Sigmoid colon (tissue), 3 donors: ENCODE measurements around the gene PTGER1.

Source experiments
- CTCF ChIP-seq, 4 experiments: fragments of 450-650 bp in 3 of 4; fragments of 200-600 bp in 1 of 4; IDR thresholded peaks; one replicate each; pipeline ENCODE4 v1.5.1; 2016 to 2019; ENCODE audit warnings: antibody characterized with exemption in 4 of 4, mild to moderate bottlenecking in 3 of 4, moderate library complexity in 2 of 4
- POLR2A ChIP-seq, 2 donors: fragments of 450-650 bp; IDR thresholded peaks; one replicate each; pipeline ENCODE4 v1.6.1; 2016; ENCODE audit warnings: antibody characterized with exemption in 2 of 2, mild to moderate bottlenecking in 2 of 2, moderate library complexity in 2 of 2

GRCh38 chr19:14440049-14440448 is 35.1 kb downstream of the PTGER1 start:
- TF ChIP-seq CTCF (IDR thresholded peaks at IDR 0.05): no peak
- TF ChIP-seq POLR2A (IDR thresholded peaks at IDR 0.05): no peak
